AG08396 (cell line): ENCODE data around the gene MOSPD3.
"Not testable (repeated sequence)": the region's sequence is repeated elsewhere in the genome, so short reads cannot be mapped to it uniquely, and the experiment has no call there.

Source experiments
- DNase-seq: peaks from one replicate; pipeline ENCODE4 v3.0.0; 2012; ENCODE audit warnings: low spot score, mixed read lengths

Gene MOSPD3, protein sequence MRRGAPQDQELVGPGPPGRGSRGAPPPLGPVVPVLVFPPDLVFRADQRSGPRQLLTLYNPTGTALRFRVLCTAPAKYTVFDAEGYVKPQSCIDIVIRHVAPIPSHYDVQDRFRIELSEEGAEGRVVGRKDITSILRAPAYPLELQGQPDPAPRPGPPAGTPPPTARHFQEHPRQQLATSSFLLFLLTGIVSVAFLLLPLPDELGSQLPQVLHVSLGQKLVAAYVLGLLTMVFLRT

DNA sequence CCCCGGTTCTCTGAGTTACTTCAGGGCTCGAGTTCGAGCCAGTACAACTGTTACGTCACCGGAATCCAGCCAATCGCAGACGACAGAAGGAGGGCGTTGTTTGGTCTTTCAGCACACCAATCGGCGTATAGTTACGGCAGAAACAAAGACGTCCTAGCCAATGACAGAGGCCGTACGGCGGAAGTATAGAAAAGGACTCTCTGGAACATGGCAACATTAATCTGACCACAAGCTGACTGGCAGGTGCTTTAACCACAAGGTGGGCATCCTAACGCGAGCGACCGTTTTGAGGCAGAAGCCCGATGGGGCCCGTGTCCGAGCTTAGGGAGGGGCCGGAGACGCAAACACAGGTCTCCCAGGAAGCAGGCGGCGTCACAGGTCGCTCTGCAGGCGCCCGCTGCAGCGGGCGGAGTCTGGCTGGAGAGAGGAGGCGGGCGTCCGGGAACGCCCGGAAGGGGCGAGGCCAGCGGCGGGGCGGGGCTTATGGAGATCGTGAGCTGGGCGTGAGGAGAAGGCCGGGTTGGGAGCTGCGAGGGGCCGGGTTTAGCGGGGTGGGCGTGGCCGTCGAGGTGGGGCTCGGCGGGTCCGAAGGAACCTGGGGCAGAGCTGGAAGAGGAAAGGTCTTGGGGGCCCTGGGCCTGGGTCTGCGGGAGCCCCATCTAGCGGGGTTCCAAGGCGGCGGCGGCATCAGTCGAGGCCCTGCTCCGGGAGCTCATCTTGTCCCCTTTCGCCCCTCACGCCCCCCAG lies at the start of gene MOSPD3:
TSS of gene MOSPD3 (plus strand) at position 558 of the 747 bp plus-strand sequence. CDS start 252 bp downstream, outside the sequence.
- DNase-seq, result peak; percentile 99

DNA sequence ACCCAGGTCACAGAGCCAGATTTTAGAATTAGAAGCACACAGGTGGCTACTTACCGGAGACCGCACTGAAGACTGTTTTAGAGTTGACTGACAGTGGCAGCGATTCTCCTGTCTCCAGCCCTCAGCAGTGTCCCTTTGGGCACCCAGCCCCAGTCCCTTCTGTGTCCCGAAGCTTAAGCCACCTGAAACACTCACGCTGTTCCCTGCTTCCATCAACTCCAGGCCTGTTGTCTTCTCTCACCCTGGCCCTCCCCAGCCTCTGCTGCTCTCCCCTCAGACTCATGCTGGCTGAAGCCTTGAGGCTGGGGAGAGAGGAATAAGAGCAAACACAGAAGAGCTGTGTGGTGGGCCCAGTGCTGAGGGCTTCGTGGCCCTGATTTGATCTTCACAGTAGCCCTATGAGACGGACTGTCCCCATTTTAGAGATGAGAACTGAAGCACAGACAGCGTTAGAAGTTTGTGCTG lies 49.2 kb upstream of the MOSPD3 start:
- DNase-seq, result no peak

DNA sequence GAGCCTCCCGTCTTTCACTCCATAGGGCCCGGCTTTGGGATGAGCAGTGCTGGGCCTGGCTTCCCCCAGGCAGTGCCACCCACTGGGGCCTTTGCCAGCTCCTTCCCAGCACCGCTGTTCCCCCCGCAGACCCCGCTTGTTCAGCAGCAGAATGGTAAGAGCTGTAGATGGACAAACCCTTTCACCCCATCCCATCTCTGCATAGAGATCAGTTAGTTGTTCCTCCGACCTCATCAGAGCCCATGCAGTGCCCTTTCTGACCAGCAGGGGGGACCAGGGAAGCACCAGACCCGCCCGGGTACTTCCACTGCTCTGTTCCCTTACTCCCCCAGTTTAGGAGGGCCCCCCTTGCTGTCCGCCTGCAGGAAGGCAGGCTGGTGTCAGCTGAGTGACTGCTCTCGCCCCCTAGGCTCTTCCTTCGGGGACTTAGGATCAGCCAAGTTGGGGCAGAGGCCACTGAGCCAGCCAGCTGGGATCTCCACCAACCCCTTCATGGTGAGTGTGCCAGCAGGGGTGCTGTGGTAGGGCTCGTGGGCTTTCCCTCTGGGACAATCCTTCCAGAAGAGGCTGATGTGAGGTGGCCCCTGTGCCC lies 48.4 kb upstream of the MOSPD3 start:
- DNase-seq, result peak; percentile 86

DNA sequence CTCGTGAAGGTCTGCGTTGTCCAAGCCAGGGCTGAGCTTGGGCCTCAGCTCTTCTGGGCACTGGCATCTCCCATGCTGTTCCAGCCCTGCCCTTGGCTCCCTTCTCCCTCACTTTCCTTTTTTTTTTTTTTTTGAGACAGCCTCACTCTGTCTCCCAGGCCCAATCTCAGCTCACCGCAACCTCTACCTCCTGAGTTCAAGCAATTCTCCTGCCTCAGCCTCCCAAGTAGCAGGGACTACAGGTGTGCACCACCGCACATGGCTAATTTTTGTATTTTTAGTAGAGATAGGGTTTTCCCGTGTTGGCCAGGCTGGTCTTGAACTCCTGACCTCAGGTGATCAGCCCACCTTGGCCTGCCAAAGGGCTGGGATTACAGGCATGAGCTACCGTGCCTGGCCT lies 47.9 kb upstream of the MOSPD3 start:
- not testable (repeated sequence) for DNase-seq

DNA sequence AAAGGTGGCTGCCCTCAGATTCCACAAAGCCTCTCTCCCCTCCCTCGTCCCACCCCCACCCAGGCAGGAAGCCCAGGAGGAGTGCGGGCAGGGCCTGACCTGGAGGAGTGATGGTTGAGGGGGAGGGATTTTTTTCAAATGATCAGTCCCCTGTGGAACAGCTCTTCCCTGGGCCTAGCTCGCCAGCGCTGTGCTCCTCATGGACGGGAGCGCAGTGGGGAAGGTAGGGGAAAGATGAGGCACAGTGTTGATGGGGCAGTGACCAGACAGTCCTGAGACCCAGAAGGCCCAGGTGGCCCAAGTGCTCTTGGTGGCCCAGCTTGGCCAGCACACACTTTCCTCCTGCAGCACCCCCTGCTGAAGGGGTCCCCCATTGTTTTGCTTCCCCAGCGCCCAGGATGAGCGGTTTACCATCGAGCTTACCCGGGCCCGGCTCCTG lies 47.2 kb upstream of the MOSPD3 start:
- DNase-seq, result no peak

DNA sequence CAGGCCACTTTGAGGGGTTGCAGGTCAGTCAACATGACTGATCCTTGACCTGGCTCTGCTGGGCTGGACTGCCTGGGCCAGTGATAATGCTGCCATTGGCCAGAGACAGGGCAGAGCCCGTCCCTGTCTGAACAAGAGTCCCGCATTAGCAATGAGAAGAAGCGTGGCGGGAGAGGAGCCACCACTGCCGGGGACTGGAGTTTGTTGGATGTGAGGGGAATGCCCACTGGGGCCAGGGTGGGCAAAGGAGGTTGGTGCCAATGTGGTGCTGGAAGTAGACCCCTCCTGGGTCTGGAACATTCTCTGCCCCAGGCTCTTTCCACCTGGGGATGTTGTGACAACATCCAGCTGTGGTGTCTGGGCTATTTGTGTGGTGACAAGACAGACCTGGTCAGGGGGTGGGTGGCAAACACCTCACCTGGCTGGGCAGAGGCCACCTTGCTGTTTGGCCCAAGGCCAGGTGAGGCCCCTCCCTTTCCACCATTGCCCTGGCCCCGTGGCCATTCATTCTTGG lies 46.3 kb upstream of the MOSPD3 start:
- no peak for DNase-seq

DNA sequence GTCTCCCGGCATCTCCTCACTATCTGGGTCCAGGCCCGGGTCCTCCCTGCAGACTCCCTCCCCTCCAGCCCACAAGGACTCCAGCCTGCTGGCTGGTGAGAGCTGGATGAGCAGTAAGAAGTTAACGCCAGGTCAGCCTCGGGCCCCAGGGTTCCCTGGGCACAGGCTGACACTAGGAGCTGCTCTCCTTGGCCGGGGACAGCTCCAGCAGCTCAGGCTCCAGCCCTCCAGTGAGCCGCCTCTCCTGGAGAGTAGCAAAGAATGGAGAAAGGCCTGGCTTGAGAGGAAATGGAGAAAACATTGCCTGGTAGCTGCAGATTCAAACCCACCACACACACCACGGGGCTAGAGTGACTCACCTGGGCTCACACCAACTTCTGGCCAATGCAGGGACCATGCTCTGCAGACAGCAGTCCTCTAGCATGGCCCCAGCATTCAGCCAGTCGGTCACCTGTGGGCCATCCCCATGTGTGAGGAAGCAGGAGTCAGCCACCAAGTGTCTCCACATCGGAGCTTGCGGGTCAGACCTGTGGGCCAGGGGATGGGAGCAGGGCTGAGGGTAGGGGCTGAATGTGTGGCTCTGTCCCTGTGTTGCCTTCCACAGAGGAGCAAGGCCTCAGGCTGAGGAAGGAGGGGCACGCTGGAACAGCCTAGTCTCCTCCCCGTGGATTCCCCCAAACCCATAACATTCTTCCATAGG lies 45.2 kb upstream of the MOSPD3 start:
- DNase-seq, result no peak

DNA sequence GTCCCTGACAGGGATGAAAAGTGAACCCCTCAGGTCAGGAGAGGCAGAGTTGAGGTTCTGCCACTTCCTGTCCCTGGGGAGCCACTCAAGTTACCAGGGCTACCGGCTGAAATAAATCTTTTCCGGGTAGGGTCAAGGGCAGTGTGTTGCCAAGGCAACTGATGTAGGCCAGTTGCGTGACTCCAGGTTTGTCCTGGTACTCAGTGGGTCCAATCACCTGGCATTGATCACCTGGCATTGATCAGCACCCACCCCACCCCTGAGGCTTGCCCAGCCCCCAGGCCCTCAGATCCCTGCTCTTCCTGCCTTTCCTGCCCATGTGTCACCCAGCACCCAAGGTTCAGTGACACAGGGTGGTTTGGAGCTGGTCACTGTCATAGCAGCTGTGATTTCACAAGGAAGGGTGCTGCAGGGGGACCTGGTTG lies 44.6 kb upstream of the MOSPD3 start:
- no peak for DNase-seq

DNA sequence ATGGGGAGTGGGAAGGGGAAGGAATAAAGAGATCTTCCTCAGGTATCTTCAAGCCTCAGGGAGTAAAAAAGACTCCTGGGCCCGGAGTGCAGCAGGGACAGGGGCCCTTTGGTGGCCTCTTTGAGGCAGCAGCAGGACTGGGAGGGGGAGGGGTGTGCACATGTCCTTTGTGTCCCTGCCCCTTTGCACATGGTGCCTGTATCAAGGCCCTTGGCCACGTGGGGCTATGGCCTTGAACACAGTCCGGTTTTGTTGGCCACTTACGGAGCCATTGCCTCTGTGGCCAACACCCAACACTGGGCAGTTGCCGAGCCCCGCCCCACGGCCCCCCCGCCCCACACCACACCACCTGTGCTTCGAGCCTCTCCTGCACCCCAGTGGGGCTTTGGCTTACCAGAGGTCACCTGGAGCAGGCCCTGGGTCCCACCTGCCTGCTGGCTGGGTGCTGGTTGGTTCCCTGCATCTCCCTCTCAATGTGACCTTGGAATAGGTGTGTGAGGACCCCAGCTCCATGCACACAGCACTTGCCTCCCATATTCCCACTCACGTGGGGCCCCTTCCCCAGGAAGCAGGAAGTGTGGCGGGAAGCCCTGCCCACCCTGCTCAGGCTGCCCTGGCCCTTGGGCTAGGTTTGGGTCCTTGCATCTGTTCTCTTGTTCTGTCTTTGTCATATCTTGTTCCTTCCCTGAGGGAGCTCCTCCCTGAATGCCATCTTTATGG lies 44.0 kb upstream of the MOSPD3 start:
- DNase-seq, result no peak

DNA sequence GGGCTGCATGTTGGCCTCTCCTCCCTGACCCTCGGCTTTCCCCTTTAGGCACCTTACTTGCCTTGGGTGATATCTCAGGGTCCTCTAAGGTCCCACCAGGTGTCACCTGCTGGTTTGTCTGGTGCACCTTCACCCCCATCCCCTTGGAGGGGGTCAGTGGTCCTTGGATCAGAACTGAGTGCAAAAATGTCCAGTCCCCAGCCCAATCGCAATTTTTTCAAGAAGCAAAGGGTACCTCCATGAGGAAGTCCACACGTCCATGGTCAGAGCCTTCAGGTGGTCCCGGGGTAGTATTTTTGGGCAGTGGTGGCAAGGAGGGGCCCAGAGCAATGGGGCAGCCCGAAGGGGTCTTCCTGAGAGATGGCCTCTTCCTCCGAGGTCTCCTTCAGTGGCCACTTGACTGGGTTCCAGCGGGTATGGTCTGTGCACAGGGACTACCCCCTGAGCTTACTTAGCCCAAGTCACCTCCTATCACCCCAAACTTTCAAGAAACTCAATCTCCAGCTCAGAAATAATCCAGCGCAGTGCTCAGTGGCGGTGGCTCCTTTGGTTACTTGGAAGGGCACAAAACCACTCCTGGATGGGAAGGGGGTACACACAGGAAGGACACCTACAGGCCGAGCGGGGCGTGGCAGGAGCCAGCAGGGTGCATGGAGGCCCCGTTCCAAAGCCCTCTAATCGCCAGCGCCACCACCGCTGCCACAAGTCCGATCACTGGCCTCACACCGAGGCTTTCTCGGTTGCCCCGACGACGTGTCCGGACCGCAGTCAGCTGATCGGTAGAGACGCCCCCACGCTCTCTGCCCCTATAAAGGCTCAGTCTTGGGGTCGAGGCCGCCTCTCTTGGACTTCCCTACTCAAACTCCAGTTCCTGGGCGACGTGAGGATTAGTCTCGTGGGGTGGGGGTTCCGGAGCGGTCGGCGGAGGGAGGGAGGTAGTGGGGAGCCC lies 43.2 kb upstream of the MOSPD3 start:
- no peak for DNase-seq

DNA sequence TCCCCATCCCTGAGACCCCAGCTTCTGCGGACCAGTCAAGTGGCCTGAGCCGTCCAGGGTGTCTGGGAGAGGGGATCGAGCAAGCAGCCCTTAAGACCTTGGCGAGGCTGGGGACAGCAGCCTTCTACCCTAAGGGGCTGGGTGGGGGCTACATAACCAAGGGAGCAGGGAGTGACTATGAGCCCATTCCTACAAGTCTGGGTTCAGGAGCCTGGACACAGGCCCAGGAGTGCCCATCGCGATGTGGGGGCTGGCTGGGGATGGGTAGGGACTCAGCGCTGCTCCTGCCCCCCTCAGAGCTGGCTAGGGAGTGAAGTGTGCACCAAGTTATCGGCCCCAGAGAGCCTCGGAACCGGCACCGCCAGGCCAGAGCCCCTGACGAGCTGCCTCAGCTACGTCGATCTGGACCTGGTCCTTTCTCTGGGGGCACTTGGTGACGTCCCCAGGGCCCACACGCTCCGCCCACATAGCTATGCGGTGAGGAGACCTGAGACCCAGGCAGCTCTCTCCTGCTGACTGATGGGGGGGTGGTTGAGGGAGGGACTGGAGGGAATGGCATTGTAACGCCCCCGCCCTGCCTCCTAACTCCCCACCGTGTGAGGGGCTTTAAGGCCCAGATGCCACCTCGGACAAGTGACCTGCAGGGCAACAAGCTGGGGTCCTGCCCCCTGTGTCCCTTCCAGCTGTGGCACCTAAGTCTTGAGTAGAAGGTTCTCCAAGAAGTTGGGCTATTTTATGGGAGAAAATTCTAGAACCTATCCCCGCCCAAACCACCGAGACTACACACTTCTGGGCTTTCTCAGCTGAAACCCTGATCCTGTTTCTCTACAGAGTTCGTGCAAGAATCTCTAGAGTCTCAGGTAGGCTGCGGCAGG lies 41.1 kb upstream of the MOSPD3 start:
- no peak for DNase-seq

DNA sequence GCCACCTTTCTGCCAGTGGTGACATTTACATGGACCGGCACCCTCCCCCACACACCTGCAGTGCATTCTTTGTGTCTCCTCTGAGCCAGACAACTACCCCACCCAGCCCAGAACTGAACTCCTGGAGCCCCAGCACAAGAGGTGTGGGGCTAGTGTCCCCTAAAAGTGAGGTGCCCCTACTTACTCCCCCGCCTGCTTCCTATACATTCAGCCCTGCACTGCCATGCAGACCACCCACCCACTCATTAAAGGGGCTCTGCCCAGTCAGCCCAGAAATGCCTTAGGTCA lies 40.6 kb upstream of the MOSPD3 start:
- DNase-seq, result no peak

DNA sequence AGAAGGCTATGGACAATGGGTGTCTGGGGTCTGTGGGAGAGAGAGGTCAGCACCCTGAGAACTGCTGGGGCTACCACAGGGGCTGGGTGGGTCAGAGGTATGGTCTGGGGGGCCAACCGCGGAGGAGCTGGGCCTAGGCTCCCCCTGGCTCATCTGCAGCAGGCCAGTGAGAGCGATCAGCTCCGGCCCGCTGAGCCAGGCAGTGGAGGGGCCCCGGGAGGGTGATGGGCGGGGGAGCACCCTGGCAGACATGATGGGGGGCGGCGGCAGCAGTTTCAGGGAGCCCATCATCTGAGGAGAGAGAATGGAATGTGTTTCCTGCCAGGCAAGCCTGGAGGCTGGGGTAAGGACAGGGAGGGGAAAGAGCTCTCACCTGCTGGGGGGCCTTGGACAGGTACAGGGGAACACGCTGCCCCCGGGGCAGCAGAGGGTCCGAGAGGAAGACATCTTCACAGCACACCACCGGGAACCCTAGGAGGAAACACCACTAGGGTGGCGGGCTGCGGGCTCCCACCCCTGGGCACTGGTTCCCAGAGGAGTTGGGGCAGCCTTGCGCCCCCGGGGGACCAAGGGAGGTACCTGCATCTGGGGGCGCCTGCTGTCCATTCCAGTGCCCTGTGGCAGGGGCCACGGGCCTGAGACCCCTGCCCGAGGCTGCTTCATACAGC lies 39.9 kb upstream of the MOSPD3 start:
- DNase-seq, result no peak

DNA sequence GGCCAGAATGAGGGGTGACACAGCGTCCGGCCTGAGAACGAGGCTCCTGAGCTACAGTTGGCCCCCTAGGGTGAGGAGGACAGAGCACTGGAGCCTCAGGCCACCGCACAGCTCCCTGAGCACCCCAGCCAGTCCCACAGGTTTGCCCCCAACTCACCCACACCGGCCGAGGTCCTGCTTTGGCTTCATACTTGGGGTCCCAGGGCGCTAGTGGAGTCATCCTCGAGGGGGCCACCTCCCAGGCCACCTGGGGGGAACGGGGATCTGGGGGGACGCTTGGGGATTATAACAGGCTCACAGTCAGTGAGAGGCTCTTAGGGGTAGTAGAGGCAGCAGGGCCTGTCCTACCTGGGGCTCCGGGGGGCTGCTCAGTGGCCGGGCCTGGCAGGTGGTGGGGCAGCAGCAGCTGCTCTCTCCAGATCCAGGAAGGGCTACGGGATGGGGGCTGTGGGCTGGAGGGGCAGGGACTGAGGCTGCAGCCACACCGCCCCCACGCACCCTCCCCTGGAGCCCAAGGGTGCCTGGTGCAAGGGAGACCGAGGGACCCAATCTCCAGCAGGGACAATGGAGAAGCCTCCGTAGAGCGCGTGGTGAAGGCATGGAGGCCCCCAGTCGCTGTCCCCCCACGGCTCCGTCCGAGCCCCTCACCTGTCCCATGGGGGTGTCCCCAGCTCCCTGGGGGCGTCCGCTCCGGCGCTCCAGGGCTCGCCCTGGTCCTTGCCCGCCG lies 39.2 kb upstream of the MOSPD3 start:
- DNase-seq, result no peak

DNA sequence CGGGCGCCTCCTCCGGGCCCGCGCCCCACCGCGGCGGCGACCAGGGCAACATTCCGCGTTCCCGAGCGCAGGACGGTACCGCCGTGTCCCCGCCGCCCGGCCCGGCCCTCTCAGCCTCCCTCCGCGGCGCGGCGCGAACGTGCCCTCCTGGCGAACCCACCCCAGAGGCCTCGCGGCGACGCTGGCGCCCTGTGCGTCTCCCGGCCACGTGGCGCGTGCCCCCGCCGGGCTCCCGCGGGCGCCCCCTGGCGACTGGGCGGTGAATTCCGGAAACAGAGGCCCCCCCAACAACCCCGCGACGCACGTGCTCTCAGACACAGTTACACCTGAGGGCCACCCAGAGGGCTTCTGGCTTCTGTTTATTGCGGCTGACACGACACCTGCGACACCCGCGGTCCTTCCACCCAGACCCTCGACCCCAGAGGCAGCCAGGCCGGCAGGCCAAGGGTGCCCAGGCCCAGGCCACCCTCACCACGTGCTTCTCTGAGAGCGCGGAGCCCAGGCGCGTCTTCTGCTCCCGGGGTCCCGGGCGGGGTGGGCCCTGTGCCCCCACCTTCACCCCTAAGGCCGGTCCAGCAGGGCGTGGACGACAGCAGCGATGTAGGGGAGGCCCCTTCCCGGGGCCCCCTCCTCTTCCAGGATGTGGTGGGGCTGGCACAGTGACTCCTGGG lies 38.5 kb upstream of the MOSPD3 start, which contains the start of gene SAP25:
TSS of gene SAP25 (minus strand) at position 210 of the 671 bp plus-strand sequence. CDS start at position 52, 158 bp downstream.
- no peak for DNase-seq

DNA sequence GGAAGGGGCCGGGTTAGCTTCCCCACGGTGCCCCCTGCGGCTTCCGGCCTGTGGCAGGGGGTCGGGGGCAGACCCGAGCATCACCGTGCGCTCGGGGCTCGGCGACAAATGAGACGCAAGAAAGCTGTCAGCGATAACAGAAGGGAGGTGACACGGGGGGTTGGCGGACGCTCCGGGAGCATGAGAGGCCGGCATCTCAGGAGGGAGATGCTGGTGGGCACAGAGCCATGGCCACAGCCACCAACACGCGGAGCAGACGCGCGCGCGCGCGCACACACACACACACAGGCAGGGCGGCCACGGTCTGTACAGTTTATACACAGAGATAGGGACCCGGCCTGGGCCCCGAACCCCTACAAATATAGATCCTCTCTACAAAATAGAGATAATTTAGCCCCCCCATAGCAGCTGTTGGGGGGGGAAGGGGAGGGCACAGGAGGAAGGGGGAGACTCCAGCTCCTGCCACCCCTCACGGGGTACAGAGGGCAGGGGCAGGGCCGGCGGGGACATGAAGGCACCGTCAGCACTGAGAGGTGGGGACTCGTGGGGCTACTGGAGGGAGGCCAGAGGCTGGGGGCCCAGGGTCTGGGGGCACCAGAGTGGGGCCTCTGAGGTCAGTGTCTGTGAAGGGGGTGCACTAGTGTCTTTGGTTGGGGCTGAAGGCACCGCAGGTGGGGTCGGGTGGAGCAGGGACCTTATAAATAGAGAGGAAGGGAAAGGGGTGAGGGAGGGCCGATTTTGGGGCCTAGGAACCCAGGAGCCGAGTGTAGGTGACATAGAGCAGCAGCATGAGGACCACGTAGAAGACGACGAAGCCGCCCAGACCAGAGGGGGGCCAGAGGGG lies 37.8 kb upstream of the MOSPD3 start:
- no peak for DNase-seq

DNA sequence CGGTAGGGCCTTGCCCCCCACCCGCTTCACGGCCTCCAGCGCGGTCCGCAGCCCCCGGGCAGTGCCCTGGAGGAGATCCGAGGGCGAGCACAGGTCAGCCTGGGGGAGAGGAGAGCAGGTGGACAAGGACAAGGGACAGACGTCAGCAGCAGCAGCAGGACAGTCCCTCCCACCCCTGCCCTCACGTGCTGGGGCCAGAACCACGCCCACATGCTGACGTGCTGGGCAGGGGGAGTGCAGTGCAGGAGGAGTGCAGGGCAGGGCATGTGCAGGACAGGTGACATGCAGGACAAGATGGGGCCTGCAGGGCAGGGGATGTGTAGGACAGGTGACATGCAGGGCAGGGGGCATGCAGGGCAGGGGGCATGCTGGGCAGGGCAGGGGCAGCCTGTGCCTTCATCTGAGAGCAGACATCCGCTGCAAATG lies 37.1 kb upstream of the MOSPD3 start:
- DNase-seq, result no peak
